CD4-positive, alpha-beta T cell treated with Interleukin-12 subunit alpha and Interleukin-12 subunit beta, for 1 hour (primary cell): ENCODE results near the gene VSTM4.

Source experiments
- DNase-seq: peaks from one replicate; pipeline ENCODE4 v3.0.0-alpha.2; 2020

VSTM4 gene

GRCh38 chr10:49068209-49068608, 47.1 kb downstream of the VSTM4 start:
- no peak for DNase-seq

- no peak for DNase-seq
These were observed 48.2 kb downstream of the VSTM4 start for GRCh38 chr10:49066944-49067730.

- no peak for DNase-seq
These were observed 53.1 kb downstream of the VSTM4 start for GRCh38 chr10:49062229-49062628.

- DNase-seq = no peak
These were observed 53.7 kb downstream of the VSTM4 start for GRCh38 chr10:49061667-49062066.

- no peak for DNase-seq
These were observed 56.7 kb downstream of the VSTM4 start for GRCh38 chr10:49058463-49059255.

- no peak for DNase-seq
These were observed 58.0 kb downstream of the VSTM4 start for GRCh38 chr10:49057231-49057880.

- DNase-seq = no peak
These were observed 59.0 kb downstream of the VSTM4 start for GRCh38 chr10:49056356-49056755.

GRCh38 chr10:49055221-49055849, 60.0 kb downstream of the VSTM4 start:
- DNase-seq = no peak

GRCh38 chr10:49054753-49055152, 60.6 kb downstream of the VSTM4 start:
- DNase-seq = no peak

- DNase-seq = no peak
These were observed 61.2 kb downstream of the VSTM4 start for GRCh38 chr10:49053998-49054692.

- no peak for DNase-seq
These were observed 62.0 kb downstream of the VSTM4 start for GRCh38 chr10:49053053-49053997.

GRCh38 chr10:49052069-49052468, 63.3 kb downstream of the VSTM4 start:
- DNase-seq = no peak

GRCh38 chr10:49050906-49051305, 64.4 kb downstream of the VSTM4 start:
- no peak for DNase-seq

- no peak for DNase-seq
These were observed 65.0 kb downstream of the VSTM4 start for GRCh38 chr10:49050366-49050765.

GRCh38 chr10:49049660-49050059, 65.7 kb downstream of the VSTM4 start:
- DNase-seq = no peak

GRCh38 chr10:49047128-49047639, 68.1 kb downstream of the VSTM4 start:
- DNase-seq = no peak

GRCh38 chr10:49044293-49045193, 70.8 kb downstream of the VSTM4 start:
- no peak for DNase-seq

- DNase-seq = no peak
These were observed 74.7 kb downstream of the VSTM4 start for GRCh38 chr10:49040601-49041000.

- no peak for DNase-seq
These were observed 75.9 kb downstream of the VSTM4 start for GRCh38 chr10:49039409-49039808.

GRCh38 chr10:49038711-49039110, 76.6 kb downstream of the VSTM4 start:
- DNase-seq = no peak
